ENCODE measurements around the gene SHANK1. TPM values are rescaled to one million over a fixed set of nuclear protein-coding genes. Genes with fewer than 3 reads are reported as not detected.

The SHANK1 gene
- total and polyA plus RNA-seq, 8 donors: 0.06 to 0.69 (median 0.19) TPM; not detected in 1

- no peak overlapping the region for H3K27ac ChIP-seq
- peaks cover 0 to 8% (median 1%) of the 10 kb centered on the region in 4 donors for H3K27me3 ChIP-seq
- H3K36me3 ChIP-seq: no peaks in the 10 kb centered on the region
- H3K4me1 ChIP-seq: peaks cover 0 to 6% (median 0%) of the 10 kb centered on the region in 3 donors
- DNase-seq: no peak
- intact Hi-C loops (cut with DNase I): no loop called here
- TF ChIP-seq CTCF (IDR thresholded peaks at IDR 0.05): no peak
- no peak for FAIRE-seq
- H3K9me3 ChIP-seq: no peaks in the 10 kb centered on the region
- no peak for ATAC-seq
- H3K4me3 ChIP-seq: no peak overlapping the region
Measured at GRCh38 chr19:50654882-50655281, 64.7 kb downstream of the SHANK1 start.

DNA sequence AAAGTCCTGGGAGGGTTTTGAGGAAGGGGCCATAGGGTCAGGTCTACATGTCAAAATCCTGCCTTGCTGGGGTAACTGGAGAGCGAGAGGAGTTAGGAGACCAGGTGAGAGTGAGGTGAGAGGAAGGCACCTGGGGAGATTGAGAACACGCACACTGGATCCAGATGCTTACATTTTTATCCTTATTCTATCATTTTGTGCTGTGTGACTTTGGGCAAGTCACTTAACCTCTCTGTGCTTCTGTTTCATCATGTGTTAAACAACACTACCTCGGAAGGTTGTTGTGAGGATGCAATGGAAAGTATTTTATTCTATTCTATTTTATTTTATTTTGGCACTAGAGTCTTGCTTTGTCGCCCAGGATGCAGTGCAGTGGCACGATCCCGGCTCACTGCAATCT lies 66.9 kb downstream of the SHANK1 start:
- DNase-seq (no peak), FAIRE-seq (no peak), ATAC-seq (no peak)
- H3K27ac ChIP-seq: no peak overlapping the region
- H3K4me3 ChIP-seq: no peak overlapping the region
- H3K4me1 ChIP-seq: no peaks in the 10 kb centered on the region
- WGBS, 2 donors: 76 to 83% methylated on average over 6 of the region's 6 CpGs
- no peak for TF ChIP-seq CTCF (IDR thresholded peaks at IDR 0.05)
- H3K27me3 ChIP-seq: peaks cover 0 to 8% (median 0%) of the 10 kb centered on the region in 4 donors
- no peaks in the 10 kb centered on the region for H3K9me3 ChIP-seq
- intact Hi-C loops (cut with DNase I): no loop called here
- H3K36me3 ChIP-seq: no peaks in the 10 kb centered on the region

DNA sequence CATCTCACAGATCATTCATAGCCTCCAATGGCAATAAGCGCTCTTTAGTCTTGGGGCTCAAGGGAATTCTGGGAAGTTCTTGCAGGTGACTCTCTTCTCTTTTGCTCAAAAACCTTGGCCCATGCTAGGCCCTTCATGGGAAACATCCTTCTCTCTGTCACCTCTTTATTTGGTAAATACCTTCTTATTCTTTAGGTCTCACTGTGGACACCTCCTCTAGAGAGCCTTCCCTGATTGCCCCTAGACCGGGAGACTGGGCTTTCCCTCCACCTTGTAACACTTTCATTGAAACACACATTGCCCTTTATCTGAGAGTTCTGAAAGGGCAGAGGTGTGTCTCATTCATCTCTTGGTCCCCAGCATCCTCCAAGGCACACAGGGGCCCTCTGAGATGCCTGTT lies 68.4 kb downstream of the SHANK1 start:
- Histone ChIP-seq H3K27ac (no peak overlapping the region), H3K4me3 (no peak overlapping the region), H3K9me3 (no peaks in the 10 kb centered on the region), H3K36me3 (no peaks in the 10 kb centered on the region), H3K4me1 (no peaks in the 10 kb centered on the region), H3K27me3 (peaks cover 0 to 8% (median 0%) of the 10 kb centered on the region in 4 donors)
- no peak for FAIRE-seq
- TF ChIP-seq CTCF (IDR thresholded peaks at IDR 0.05): no peak
- no peak for DNase-seq
- intact Hi-C loops (cut with DNase I): no loop called here
- WGBS, 2 donors: 69 to 76% methylated on average over 2 of the region's 2 CpGs
- no peak for ATAC-seq

GRCh38 chr19:50649433-50650391 lies 69.9 kb downstream of the SHANK1 start, which contains the start of gene C19orf81:
C19orf81 (plus strand) TSS chr19:50649445; CDS start chr19:50649445, 0 bp downstream.
- Histone ChIP-seq H3K4me1 (no peaks in the 10 kb centered on the region), H3K27me3 (peaks cover 0 to 8% (median 0%) of the 10 kb centered on the region in 4 donors), H3K36me3 (no peaks in the 10 kb centered on the region), H3K4me3 (no peak within 1 kb of the TSS), H3K9me3 (no peaks in the 10 kb centered on the region), H3K27ac (no peak within 1 kb of the TSS)
- intact Hi-C loops (cut with DNase I): no loop called here
- ATAC-seq: no peak
- DNase-seq: no peak
- TF ChIP-seq CTCF (IDR thresholded peaks at IDR 0.05): no peak
- FAIRE-seq: no peak
- 25 to 26% methylated on average over 7 of the region's 7 CpGs for WGBS, 2 donors

GRCh38 chr19:50648659-50649058 lies 70.9 kb downstream of the SHANK1 start:
- intact Hi-C loops (cut with DNase I): no loop called here
- peaks cover 0 to 8% (median 0%) of the 10 kb centered on the region in 4 donors for H3K27me3 ChIP-seq
- FAIRE-seq: no peak
- no peaks in the 10 kb centered on the region for H3K36me3 ChIP-seq
- no peaks in the 10 kb centered on the region for H3K4me1 ChIP-seq
- TF ChIP-seq CTCF (IDR thresholded peaks at IDR 0.05): no peak
- no peak for ATAC-seq
- H3K9me3 ChIP-seq: no peaks in the 10 kb centered on the region
- H3K4me3 ChIP-seq: no peak overlapping the region
- WGBS, 2 donors: 26 to 37% methylated on average over 5 of the region's 5 CpGs
- H3K27ac ChIP-seq: no peak overlapping the region
- DNase-seq: no peak

Measured in pancreas (tissue), 10 donors.